ENCODE measurements around the gene GID8. TPM values are rescaled to one million over a fixed set of nuclear protein-coding genes. Genes with fewer than 3 reads are reported as not detected.
A peak's percentile ranks its signal among the peaks of the same experiment; 100 is the strongest.

GID8 gene
- total RNA-seq, 1 donor, result 34.4 TPM

DNA sequence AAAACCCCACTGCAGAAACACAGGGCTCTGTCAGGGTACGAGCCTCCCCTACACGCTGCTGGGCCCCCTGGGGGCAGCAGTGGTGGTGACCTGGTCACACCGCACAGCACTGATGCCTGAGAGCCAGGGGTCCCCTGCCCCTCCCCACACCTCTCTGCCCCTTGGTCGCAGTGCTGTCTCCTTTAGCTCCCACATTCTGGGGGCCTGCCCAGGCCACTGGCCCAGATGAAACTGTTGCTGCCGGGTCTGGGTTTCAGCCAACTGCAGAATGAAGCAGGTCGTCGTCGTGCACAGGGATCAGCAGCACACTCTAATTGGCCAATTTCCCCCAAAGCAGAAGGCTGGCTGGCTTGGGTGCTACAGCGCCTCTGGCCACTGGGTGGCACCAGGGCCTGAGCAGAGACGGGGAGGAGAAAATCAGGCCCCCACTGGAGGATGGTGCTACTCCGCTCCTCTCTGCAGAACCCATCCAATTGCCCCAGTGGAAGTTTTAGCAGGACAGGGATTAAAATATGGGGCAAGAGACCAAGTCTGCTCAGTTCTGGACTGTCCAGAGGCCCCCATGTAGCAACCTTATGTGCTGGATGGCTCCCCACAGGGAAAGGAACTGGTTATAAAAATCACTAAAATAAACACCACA, 37.8 kb upstream of the GID8 start:
- Histone ChIP-seq H3K4me1 (ENCODE audit: insufficient read depth, low read length) (peaks cover 22% of the 10 kb centered on the region), H3K4me3 (ENCODE audit: insufficient read depth, low read length) (no peak overlapping the region), H3K9me3 (ENCODE audit: low read depth, low read length) (no peaks in the 10 kb centered on the region), H3K27me3 (ENCODE audit: insufficient read depth, low read length) (no peaks in the 10 kb centered on the region), H2AFZ (ENCODE audit: low read length) (no peak overlapping the region), H3K79me2 (ENCODE audit: insufficient read depth, low read length) (peaks cover 14% of the 10 kb centered on the region), H4K20me1 (ENCODE audit: insufficient read depth, low read length) (peaks cover 29% of the 10 kb centered on the region), H3K4me2 (ENCODE audit: insufficient read depth, low read length) (peak overlapping the region; percentile 40), H3K36me3 (ENCODE audit: insufficient read depth, low read length) (peaks cover 55% of the 10 kb centered on the region), H3K27ac (ENCODE audit: low read depth, low read length) (no peak overlapping the region)
- peak; percentile 91 for TF ChIP-seq CTCF (IDR thresholded peaks at IDR 0.05; ENCODE audit: extremely low read depth, low read depth, low read length)
- peak; percentile 99 for DNase-seq (ENCODE audit: insufficient read length, low spot score, missing footprints)

DNA sequence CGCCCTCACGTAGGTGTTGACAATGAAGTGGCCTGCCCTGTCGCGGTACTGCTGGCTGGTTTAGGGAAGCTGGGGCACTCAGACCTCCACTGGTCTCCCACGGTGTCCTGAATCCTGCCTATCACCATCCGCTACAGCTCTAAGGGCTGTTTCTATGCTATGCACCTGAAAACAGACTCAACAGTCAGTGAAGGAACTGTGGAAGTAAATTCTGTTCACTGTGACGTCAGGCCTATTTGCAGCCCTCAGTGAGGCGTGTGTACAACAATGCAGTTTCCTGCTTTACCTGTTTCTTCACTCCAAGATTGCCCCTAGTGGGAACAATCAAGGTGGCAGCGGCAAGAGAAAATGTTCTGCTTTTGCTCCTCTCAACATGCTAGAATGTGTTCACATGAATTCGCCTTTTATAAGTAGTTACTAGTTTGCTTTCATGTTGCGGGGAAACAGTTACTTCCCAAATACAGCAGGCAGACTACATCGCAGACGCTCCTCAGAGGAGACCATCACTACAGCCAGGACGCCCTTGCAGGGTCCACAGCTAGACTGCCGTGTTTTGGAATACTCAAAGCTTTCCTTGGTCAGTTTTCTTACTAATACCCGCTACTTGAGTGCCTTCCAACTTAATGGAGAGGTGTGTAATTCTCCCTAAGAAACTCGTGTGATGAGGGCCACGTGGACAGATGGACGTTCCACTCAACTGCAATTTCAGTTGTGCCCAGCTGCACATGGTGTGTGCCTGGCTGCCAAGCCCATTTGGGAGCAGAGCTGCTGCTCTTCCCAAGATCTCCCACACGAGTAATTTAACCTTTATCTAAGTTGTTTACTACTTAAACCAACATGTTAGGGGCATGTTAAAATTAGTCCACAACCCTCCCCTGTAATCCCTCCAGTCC, 37.0 kb upstream of the GID8 start:
- no peaks in the 10 kb centered on the region for H3K9me3 ChIP-seq (ENCODE audit: low read depth, low read length)
- no peak overlapping the region for H2AFZ ChIP-seq (ENCODE audit: low read length)
- H3K27ac ChIP-seq (ENCODE audit: low read depth, low read length), result no peak overlapping the region
- no peak overlapping the region for H3K4me2 ChIP-seq (ENCODE audit: insufficient read depth, low read length)
- H3K4me1 ChIP-seq (ENCODE audit: insufficient read depth, low read length), result peaks cover 22% of the 10 kb centered on the region
- DNase-seq (ENCODE audit: insufficient read length, low spot score, missing footprints), result peak; percentile 65
- peaks cover 57% of the 10 kb centered on the region for H3K36me3 ChIP-seq (ENCODE audit: insufficient read depth, low read length)
- H3K79me2 ChIP-seq (ENCODE audit: insufficient read depth, low read length), result peaks cover 22% of the 10 kb centered on the region
- TF ChIP-seq CTCF (IDR thresholded peaks at IDR 0.05; ENCODE audit: extremely low read depth, low read depth, low read length), result no peak
- no peak overlapping the region for H3K4me3 ChIP-seq (ENCODE audit: insufficient read depth, low read length)
- H4K20me1 ChIP-seq (ENCODE audit: insufficient read depth, low read length), result peaks cover 37% of the 10 kb centered on the region
- no peaks in the 10 kb centered on the region for H3K27me3 ChIP-seq (ENCODE audit: insufficient read depth, low read length)

GRCh38 chr20:62901891-62902290, 36.1 kb upstream of the GID8 start:
- Histone ChIP-seq H2AFZ (ENCODE audit: low read length) (no peak overlapping the region), H4K20me1 (ENCODE audit: insufficient read depth, low read length) (peaks cover 43% of the 10 kb centered on the region), H3K27me3 (ENCODE audit: insufficient read depth, low read length) (no peaks in the 10 kb centered on the region), H3K4me1 (ENCODE audit: insufficient read depth, low read length) (peaks cover 22% of the 10 kb centered on the region), H3K4me2 (ENCODE audit: insufficient read depth, low read length) (no peak overlapping the region), H3K27ac (ENCODE audit: low read depth, low read length) (no peak overlapping the region), H3K9me3 (ENCODE audit: low read depth, low read length) (no peaks in the 10 kb centered on the region), H3K4me3 (ENCODE audit: insufficient read depth, low read length) (no peak overlapping the region), H3K36me3 (ENCODE audit: insufficient read depth, low read length) (peaks cover 59% of the 10 kb centered on the region), H3K79me2 (ENCODE audit: insufficient read depth, low read length) (peaks cover 31% of the 10 kb centered on the region)
- no peak for TF ChIP-seq CTCF (IDR thresholded peaks at IDR 0.05; ENCODE audit: extremely low read depth, low read depth, low read length)
- DNase-seq (ENCODE audit: insufficient read length, low spot score, missing footprints), result no peak

All from osteoblast (primary cell).